PFSK-1 (cell line): ENCODE data around the gene STX2.

ENCODE experiments used
- POLR2AphosphoS5 ChIP-seq: IDR thresholded peaks from 2 replicates; pipeline ENCODE4 v1.6.1; 2012; ENCODE audit warnings: low read depth, mild to moderate bottlenecking, control low read depth, low read length, moderate library complexity
- REST ChIP-seq, 2 experiments: IDR thresholded peaks; 2 replicates each; pipeline versions ENCODE4 v1.6.1 to v1.8.0; 2011 to 2012; ENCODE audit warnings: low read depth in 2 of 2, low read length in 2 of 2, control low read depth in 1 of 2, inconsistent platforms in 1 of 2, mild to moderate bottlenecking in 1 of 2, moderate library complexity in 1 of 2; ENCODE audit not compliant: insufficient read depth in 1 of 2
- SIN3A ChIP-seq: IDR thresholded peaks from 2 replicates; pipeline ENCODE4 v1.6.1; 2012; ENCODE audit warnings: mild to moderate bottlenecking, low read length, moderate library complexity, borderline replicate concordance; ENCODE audit not compliant: insufficient read depth

- TF ChIP-seq REST (IDR thresholded peaks at IDR 0.05; ENCODE audit: insufficient read depth in 1 of 2, low read depth in 2 of 2, low read length in 2 of 2) (no peak), SIN3A (no peak), POLR2AphosphoS5 (no peak)
These were observed 6.4 kb downstream of the STX2 start for GRCh38 chr12:130832561-130833209.
